H1 (cell line): ENCODE data around the gene FAM81A.

ENCODE experiments used
- MAFK ChIP-seq: IDR thresholded peaks from 2 replicates; pipeline ENCODE4 v1.6.1; 2012; ENCODE audit warnings: low read depth, mild to moderate bottlenecking, improper control_type of control experiment, low read length
- POU5F1 ChIP-seq: IDR thresholded peaks from 2 replicates; pipeline ENCODE4 v1.6.1; 2011; ENCODE audit warnings: low read depth, mild to moderate bottlenecking, low read length, moderate library complexity
- RXRA ChIP-seq: IDR thresholded peaks from 2 replicates; pipeline ENCODE4 v1.6.1; 2011; ENCODE audit warnings: low read depth, mild to moderate bottlenecking, low read length, moderate library complexity; ENCODE audit not compliant: insufficient read depth
- SIN3A ChIP-seq, 2 experiments: IDR thresholded peaks in 1 of 2; conservative IDR thresholded peaks in 1 of 2; 2 replicates each; pipeline ENCODE4 v1.6.1; 2011 to 2012; ENCODE audit warnings: low read length in 2 of 2, improper control_type of control experiment in 1 of 2, low read depth in 1 of 2, mild to moderate bottlenecking in 1 of 2

GRCh38 chr15:59405079-59405478 is 32.9 kb upstream of the FAM81A start:
- TF ChIP-seq MAFK (no peak), SIN3A (conservative IDR thresholded peaks at IDR 0.05 in 1 of 2, IDR thresholded peaks at IDR 0.05 in 1 of 2; ENCODE audit: low read depth in 1 of 2, low read length in 2 of 2) (no peak), RXRA (no peak), POU5F1 (no peak)
